HepG2 (cell line): ENCODE results near the gene TM7SF3. TPM values are rescaled to one million over a fixed set of nuclear protein-coding genes. Genes with fewer than 3 reads are reported as not detected.

Experiments
- ATAC-seq: fragments of 200-7000 bp; cut with Tn5 transposase; 3 replicates; pipeline ENCODE4 v1.9.1; 2020; ENCODE audit warnings: mild to moderate bottlenecking, moderate library complexity
- BruUV-seq: library from RNA; stranded (reverse); fragments of 400-500 nt; replicated peaks from 2 replicates; lab custom pipeline; 2021; lab: Mats Ljungman, UMichigan
- CTCF ChIA-PET: fragments of 300-600 bp; formaldehyde crosslinking; extraction: SDS; loops from one replicate; lab custom pipeline; 2021; ENCODE audit warnings: low total read pairs, inconsistent platforms, low intra/inter-chr PET ratio; lab: Yijun Ruan, JAX
- POLR2A ChIA-PET: fragments of 350-600 bp; sonication (Branson Sonifier 250); formaldehyde crosslinking; loops from one replicate; lab custom pipeline; 2020; ENCODE audit warnings: antibody characterized with exemption, inconsistent platforms; lab: Yijun Ruan, JAX
- DNase-seq: peaks from one replicate; pipeline ENCODE4 v3.0.0-alpha.2; 2015; ENCODE audit warnings: low spot score
- FAIRE-seq: peaks from 3 replicates; lab custom pipeline; 2011; peaks lifted over from hg19 to GRCh38; lab: Jason Lieb, UNC
- H2AFZ ChIP-seq: one replicate; pipeline ENCODE4 v1.6.1; 2011; ENCODE audit warnings: low read length, inconsistent platforms
- H3K27ac ChIP-seq: fragments of 300-600 bp; 3 replicates; pipeline ENCODE4 v1.8.0; 2011; ENCODE audit warnings: mixed run types, mild to moderate bottlenecking, mixed read lengths, low read length, inconsistent platforms; ENCODE audit not compliant: insufficient read depth; ENCODE audit errors: extremely low read length
- H3K27me3 ChIP-seq, 2 experiments: fragments of 200-600 bp in 1 of 2; 2 replicates in 1 of 2; 3 replicates in 1 of 2; pipeline versions ENCODE4 v1.6.0 to v1.8.0; 2011; ENCODE audit warnings: low read length in 2 of 2, mild to moderate bottlenecking in 2 of 2, moderate library complexity in 2 of 2, inconsistent platforms in 1 of 2; ENCODE audit not compliant: insufficient read depth in 2 of 2, control insufficient read depth in 1 of 2
- H3K36me3 ChIP-seq, 2 experiments: fragments of 200-600 bp in 1 of 2; replicated peaks in 1 of 2; 2 replicates in 1 of 2; 3 replicates in 1 of 2; pipeline versions ENCODE4 v1.5.1 to v1.8.0; 2011; ENCODE audit warnings: low read length in 2 of 2, inconsistent platforms in 1 of 2; ENCODE audit not compliant: insufficient read depth in 2 of 2, control insufficient read depth in 1 of 2
- H3K4me1 ChIP-seq: 2 replicates; pipeline ENCODE4 v1.5.1; 2012; ENCODE audit warnings: low read length, inconsistent platforms; ENCODE audit not compliant: insufficient read depth
- H3K4me2 ChIP-seq: 2 replicates; pipeline ENCODE4 v1.6.0; 2011; ENCODE audit warnings: low read depth, low read length, inconsistent platforms
- H3K4me3 ChIP-seq, 3 experiments: fragments of 200-600 bp in 1 of 3; sonication (generic), shearing (Covaris generic) in 1 of 3; replicated peaks in 1 of 3; 2 replicates each; pipeline ENCODE4 v1.5.1; 2011 to 2016; ENCODE audit warnings: low read length in 3 of 3, inconsistent platforms in 2 of 3, low read depth in 2 of 3, mild to moderate bottlenecking in 2 of 3, control low read depth in 1 of 3, mixed read lengths in 1 of 3; ENCODE audit not compliant: insufficient read depth in 1 of 3
- H3K79me2 ChIP-seq: one replicate; pipeline ENCODE4 v1.6.1; 2011; ENCODE audit warnings: low read length, inconsistent platforms; ENCODE audit not compliant: insufficient read depth
- H3K9ac ChIP-seq: 2 replicates; pipeline ENCODE4 v1.6.0; 2011; ENCODE audit warnings: mild to moderate bottlenecking, low read depth, low read length, inconsistent platforms; ENCODE audit not compliant: insufficient read depth
- H3K9me3 ChIP-seq: 2 replicates; pipeline ENCODE4 v1.5.1; 2012; ENCODE audit warnings: mild to moderate bottlenecking, low read length
- H4K20me1 ChIP-seq: 2 replicates; pipeline ENCODE4 v1.6.0; 2011; ENCODE audit warnings: inconsistent platforms, mild to moderate bottlenecking, low read length, moderate library complexity; ENCODE audit not compliant: insufficient read depth
- AKAP8 ChIP-seq: sonication (generic); formaldehyde crosslinking; IDR thresholded peaks from 2 replicates; pipeline ENCODE4 v1.5.1; 2020; ENCODE audit warnings: mild to moderate bottlenecking, missing genetic modification reagents
- ELF1 ChIP-seq: sonication (generic); formaldehyde crosslinking; IDR thresholded peaks from 2 replicates; pipeline ENCODE4 v1.4.0; 2020; ENCODE audit warnings: missing genetic modification reagents
- FOXA3 ChIP-seq: IDR thresholded peaks from 2 replicates; pipeline ENCODE4 v1.6.1; 2016; ENCODE audit warnings: missing genetic modification reagents, missing compliant biosample characterization
- GTF2F1 ChIP-seq: fragments of 150-350 bp; IDR thresholded peaks from 2 replicates; pipeline ENCODE4 v1.6.1; 2014; ENCODE audit warnings: low read length
- KDM1A ChIP-seq: IDR thresholded peaks from 2 replicates; pipeline ENCODE4 v1.6.1; 2016; ENCODE audit warnings: missing compliant biosample characterization
- MAFK ChIP-seq, 2 experiments: IDR thresholded peaks in 1 of 2; conservative IDR thresholded peaks in 1 of 2; 2 replicates each; pipeline ENCODE4 v1.6.1; 2011; ENCODE audit warnings: improper control_type of control experiment in 2 of 2, low read length in 2 of 2
- MBNL3 ChIP-seq: fragments of 250-450 bp; sonication (Bioruptor Pico); conservative IDR thresholded peaks from 2 replicates; pipeline ENCODE4 v1.8.0; 2022; ENCODE audit warnings: mild to moderate bottlenecking, inconsistent platforms
- TOPORS ChIP-seq: sonication (generic); formaldehyde crosslinking; IDR thresholded peaks from 2 replicates; pipeline ENCODE4 v1.8.0; 2023; ENCODE audit warnings: mild to moderate bottlenecking, missing genetic modification reagents
- ZBTB3 ChIP-seq: sonication (generic); formaldehyde crosslinking; IDR thresholded peaks from 2 replicates; pipeline ENCODE4 v1.4.0; 2020; ENCODE audit warnings: low read depth, mild to moderate bottlenecking, moderate library complexity, missing genetic modification reagents, borderline replicate concordance
- ZNF264 ChIP-seq: sonication (generic); formaldehyde crosslinking; IDR thresholded peaks from 2 replicates; pipeline ENCODE4 v1.4.0; 2020; ENCODE audit warnings: missing genetic modification reagents
- ZNF546 ChIP-seq: sonication (generic); formaldehyde crosslinking; conservative IDR thresholded peaks from 2 replicates; pipeline ENCODE4 v1.8.1; 2023; ENCODE audit warnings: mild to moderate bottlenecking, missing genetic modification reagents
- ZNF7 ChIP-seq: IDR thresholded peaks from 2 replicates; pipeline ENCODE4 v1.6.1; 2016; ENCODE audit warnings: missing biosample characterization, missing genetic modification reagents
- ZNF747 ChIP-seq: sonication (generic); formaldehyde crosslinking; IDR thresholded peaks from 2 replicates; pipeline ENCODE4 v1.8.1; 2023; ENCODE audit warnings: missing genetic modification reagents, mild to moderate bottlenecking, borderline replicate concordance
- WGBS: methylation state at CpG from one replicate; pipeline ENCODE4 v1.1.6; 2017; ENCODE audit warnings: low lambda C conversion rate; 5-methylcytosine and 5-hydroxymethylcytosine counted together
- in situ Hi-C: cut with HindIII; loops from 2 replicates; pipeline ENCODE4 v1.10.0; 2017; ENCODE audit warnings: low pct_unique_long_range_greater_than_20kb; ENCODE audit not compliant: extremely low pct_ligation_motif_present
- intact Hi-C: fragments of 100-400 bp; cut with micrococcal nuclease; formaldehyde crosslinking; loops from one replicate; pipeline ENCODE4 v1.10.0; 2022; ENCODE audit not compliant: unreplicated experiment
- polyA plus RNA-seq, 8 experiments: library from polyadenylated mRNA; depleted of rRNA in 3 of 8; stranded (reverse) in 7 of 8; unstranded in 1 of 8; fragments of >200 nt; fragmentation: Illumina TruSeq in 4 of 8; extraction: Trizol in 4 of 8; gene quantifications; 2 replicates each; pipeline versions ENCODE4 v1.2.1 to v1.2.3, GENCODE V29; 2011 to 2016; ENCODE audit warnings: low read depth in 4 of 8, missing spikeins in 1 of 8, mixed read lengths in 1 of 8; ENCODE audit not compliant: insufficient read depth in 1 of 8
- total RNA-seq, 5 experiments: library from RNA; depleted of rRNA; stranded (reverse); fragments of >200 nt; fragmentation: Illumina TruSeq; extraction: Trizol; gene quantifications; 2 replicates each; pipeline ENCODE4 v1.2.3, GENCODE V29; 2016; ENCODE audit warnings: low read depth in 1 of 5
- TF ChIP-seq, protein P1 (sequence below), 2 experiments: sonication (generic) in 1 of 2; formaldehyde crosslinking in 1 of 2; IDR thresholded peaks; 2 replicates each; pipeline versions ENCODE4 v1.4.0 to v1.6.1; 2016 to 2020; ENCODE audit warnings: borderline replicate concordance in 1 of 2, low read depth in 1 of 2, mild to moderate bottlenecking in 1 of 2, missing genetic modification reagents in 1 of 2
- TF ChIP-seq, protein P2 (sequence below): sonication (generic); formaldehyde crosslinking; IDR thresholded peaks from 2 replicates; pipeline ENCODE4 v1.5.0; 2020; ENCODE audit warnings: mild to moderate bottlenecking, missing genetic modification reagents
- TF ChIP-seq, protein P3 (sequence below): sonication (generic); formaldehyde crosslinking; IDR thresholded peaks from 2 replicates; pipeline ENCODE4 v1.5.0; 2020; ENCODE audit warnings: missing genetic modification reagents

The TM7SF3 gene
- total and polyA plus RNA-seq, 2 of the 13 experiments (the other 11 are each of a cell fraction or from before 2014, with no cell fraction given), result 116 to 142 TPM

DNA sequence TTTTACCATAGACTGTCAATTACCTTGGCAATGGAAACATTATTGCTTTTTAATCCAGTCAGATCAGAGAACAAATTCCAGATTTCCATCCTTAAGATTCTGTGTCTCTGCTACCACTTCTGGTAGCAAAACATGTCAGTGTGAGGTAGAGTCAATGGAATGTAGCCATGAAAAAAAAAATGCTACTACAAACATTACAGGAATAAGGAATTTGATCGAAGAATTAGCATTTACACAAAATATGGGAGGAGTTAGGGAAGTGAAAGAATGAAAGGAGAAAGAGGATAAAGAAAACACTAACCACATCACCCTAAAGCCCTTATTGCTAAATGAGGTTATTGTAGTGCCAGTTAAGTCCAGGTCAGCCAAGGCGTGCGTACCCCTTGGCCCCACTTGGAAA, 17.3 kb upstream of the TM7SF3 start:
- Histone ChIP-seq H3K27me3 (no peaks in the 10 kb centered on the region), H3K4me2 (no peak overlapping the region), H3K27ac (no peak overlapping the region), H4K20me1 (no peaks in the 10 kb centered on the region), H2AFZ (no peak overlapping the region), H3K9me3 (no peaks in the 10 kb centered on the region), H3K9ac (no peak overlapping the region), H3K4me3 (no peak overlapping the region), H3K79me2 (no peaks in the 10 kb centered on the region), H3K4me1 (peaks cover 11% of the 10 kb centered on the region), H3K36me3 (peaks cover 3 to 36% of the 10 kb centered on the region in 2 experiments)
- in situ Hi-C loops, result loop anchor here (10.0 kb wide), 1 partner anchor 273 kb away; no protein-coding TSS in a partner anchor
- FAIRE-seq (no peak), DNase-seq (no peak), ATAC-seq (no peak)
- no TSS peak for BruUV-seq
- ChIA-PET POLR2A (no interaction called here), CTCF (no interaction called here)
- 96% methylated on average over 3 of the region's 3 CpGs for WGBS
- intact Hi-C loops, result no loop called here
- TF ChIP-seq ELF1 (CRISPR knock-in tag), result no peak
- no peak for TF ChIP-seq AKAP8 (CRISPR knock-in tag)
- no peak for TF ChIP-seq FOXA3
- TF ChIP-seq ZNF546, result no peak
- TF ChIP-seq MBNL3 (CRISPR knock-in tag), result no peak
- no peak for TF ChIP-seq ZBTB3 (CRISPR knock-in tag)
- TF ChIP-seq, protein P1, sequence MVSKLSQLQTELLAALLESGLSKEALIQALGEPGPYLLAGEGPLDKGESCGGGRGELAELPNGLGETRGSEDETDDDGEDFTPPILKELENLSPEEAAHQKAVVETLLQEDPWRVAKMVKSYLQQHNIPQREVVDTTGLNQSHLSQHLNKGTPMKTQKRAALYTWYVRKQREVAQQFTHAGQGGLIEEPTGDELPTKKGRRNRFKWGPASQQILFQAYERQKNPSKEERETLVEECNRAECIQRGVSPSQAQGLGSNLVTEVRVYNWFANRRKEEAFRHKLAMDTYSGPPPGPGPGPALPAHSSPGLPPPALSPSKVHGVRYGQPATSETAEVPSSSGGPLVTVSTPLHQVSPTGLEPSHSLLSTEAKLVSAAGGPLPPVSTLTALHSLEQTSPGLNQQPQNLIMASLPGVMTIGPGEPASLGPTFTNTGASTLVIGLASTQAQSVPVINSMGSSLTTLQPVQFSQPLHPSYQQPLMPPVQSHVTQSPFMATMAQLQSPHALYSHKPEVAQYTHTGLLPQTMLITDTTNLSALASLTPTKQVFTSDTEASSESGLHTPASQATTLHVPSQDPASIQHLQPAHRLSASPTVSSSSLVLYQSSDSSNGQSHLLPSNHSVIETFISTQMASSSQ (IDR thresholded peaks at IDR 0.05; ENCODE audit: low read depth), result no peak
- TF ChIP-seq, protein P1 (CRISPR knock-in tag; IDR thresholded peaks at IDR 0.05; ENCODE audit: borderline replicate concordance), result no peak
- TF ChIP-seq TOPORS, result no peak
- no peak for TF ChIP-seq MAFK (conservative IDR thresholded peaks at IDR 0.05 in 1 of 2, IDR thresholded peaks at IDR 0.05 in 1 of 2; ENCODE audit: low read length in 2 of 2)
- no peak for TF ChIP-seq ZNF264
- TF ChIP-seq KDM1A (CRISPR knock-in tag), result no peak
- no peak for TF ChIP-seq GTF2F1
- no peak for TF ChIP-seq ZNF7 (CRISPR knock-in tag)
- no peak for TF ChIP-seq ZNF747
- TF ChIP-seq, protein P2, sequence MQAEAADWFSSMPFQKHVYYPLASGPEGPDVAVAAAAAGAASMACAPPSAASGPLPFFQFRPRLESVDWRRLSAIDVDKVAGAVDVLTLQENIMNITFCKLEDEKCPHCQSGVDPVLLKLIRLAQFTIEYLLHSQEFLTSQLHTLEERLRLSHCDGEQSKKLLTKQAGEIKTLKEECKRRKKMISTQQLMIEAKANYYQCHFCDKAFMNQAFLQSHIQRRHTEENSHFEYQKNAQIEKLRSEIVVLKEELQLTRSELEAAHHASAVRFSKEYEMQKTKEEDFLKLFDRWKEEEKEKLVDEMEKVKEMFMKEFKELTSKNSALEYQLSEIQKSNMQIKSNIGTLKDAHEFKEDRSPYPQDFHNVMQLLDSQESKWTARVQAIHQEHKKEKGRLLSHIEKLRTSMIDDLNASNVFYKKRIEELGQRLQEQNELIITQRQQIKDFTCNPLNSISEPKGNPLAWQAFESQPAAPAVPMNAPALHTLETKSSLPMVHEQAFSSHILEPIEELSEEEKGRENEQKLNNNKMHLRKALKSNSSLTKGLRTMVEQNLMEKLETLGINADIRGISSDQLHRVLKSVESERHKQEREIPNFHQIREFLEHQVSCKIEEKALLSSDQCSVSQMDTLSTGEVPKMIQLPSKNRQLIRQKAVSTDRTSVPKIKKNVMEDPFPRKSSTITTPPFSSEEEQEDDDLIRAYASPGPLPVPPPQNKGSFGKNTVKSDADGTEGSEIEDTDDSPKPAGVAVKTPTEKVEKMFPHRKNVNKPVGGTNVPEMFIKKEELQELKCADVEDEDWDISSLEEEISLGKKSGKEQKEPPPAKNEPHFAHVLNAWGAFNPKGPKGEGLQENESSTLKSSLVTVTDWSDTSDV (CRISPR knock-in tag), result no peak
- TF ChIP-seq, protein P3, sequence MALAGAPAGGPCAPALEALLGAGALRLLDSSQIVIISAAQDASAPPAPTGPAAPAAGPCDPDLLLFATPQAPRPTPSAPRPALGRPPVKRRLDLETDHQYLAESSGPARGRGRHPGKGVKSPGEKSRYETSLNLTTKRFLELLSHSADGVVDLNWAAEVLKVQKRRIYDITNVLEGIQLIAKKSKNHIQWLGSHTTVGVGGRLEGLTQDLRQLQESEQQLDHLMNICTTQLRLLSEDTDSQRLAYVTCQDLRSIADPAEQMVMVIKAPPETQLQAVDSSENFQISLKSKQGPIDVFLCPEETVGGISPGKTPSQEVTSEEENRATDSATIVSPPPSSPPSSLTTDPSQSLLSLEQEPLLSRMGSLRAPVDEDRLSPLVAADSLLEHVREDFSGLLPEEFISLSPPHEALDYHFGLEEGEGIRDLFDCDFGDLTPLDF (CRISPR knock-in tag), result no peak
